Keratinocyte (primary cell): Measurements from ENCODE around the gene CXCL8. TPM values are rescaled to one million over a fixed set of nuclear protein-coding genes. Genes with fewer than 3 reads are reported as not detected.

Experiments
- DNase-seq: peaks from one replicate; pipeline ENCODE4 v3.0.0-alpha.2; 2011; ENCODE audit warnings: low read depth, missing footprints, low spot score
- FAIRE-seq: peaks from 2 replicates; lab custom pipeline; 2011; peaks lifted over from hg19 to GRCh38; lab: Jason Lieb, UNC
- H2AFZ ChIP-seq: 2 replicates; pipeline ENCODE4 v1.6.0; 2012; ENCODE audit warnings: low read length, control low read depth, inconsistent platforms; ENCODE audit not compliant: control insufficient read depth
- H3K27ac ChIP-seq: 2 replicates; pipeline ENCODE4 v1.5.1; 2011; ENCODE audit warnings: low read length; ENCODE audit not compliant: control insufficient read depth, insufficient read depth
- H3K27me3 ChIP-seq: 3 replicates; pipeline ENCODE4 v1.6.0; 2011; ENCODE audit warnings: low read length; ENCODE audit not compliant: control insufficient read depth, insufficient read depth; ENCODE audit errors: extremely low read depth
- H3K36me3 ChIP-seq, 2 experiments: 2 replicates in 1 of 2; 3 replicates in 1 of 2; pipeline ENCODE4 v1.5.1; 2011; ENCODE audit warnings: low read length in 2 of 2, mild to moderate bottlenecking in 1 of 2; ENCODE audit not compliant: control insufficient read depth in 2 of 2, insufficient read depth in 2 of 2; ENCODE audit errors: extremely low read depth in 1 of 2
- H3K4me1 ChIP-seq: 3 replicates; pipeline ENCODE4 v1.5.1; 2011; ENCODE audit warnings: low read length; ENCODE audit not compliant: control insufficient read depth, insufficient read depth; ENCODE audit errors: extremely low read depth
- H3K4me2 ChIP-seq: 3 replicates; pipeline ENCODE4 v1.6.0; 2011; ENCODE audit warnings: low read depth, low read length; ENCODE audit not compliant: control insufficient read depth, insufficient read depth; ENCODE audit errors: extremely low read depth
- H3K4me3 ChIP-seq, 3 experiments: fragments of 200-600 bp in 1 of 3; sonication (generic) in 1 of 3; 2 replicates in 2 of 3; 3 replicates in 1 of 3; pipeline ENCODE4 v1.5.1; 2011 to 2016; ENCODE audit warnings: low read length in 3 of 3, mild to moderate bottlenecking in 3 of 3, control low read depth in 2 of 3, inconsistent platforms in 1 of 3, low read depth in 1 of 3, mixed read lengths in 1 of 3, mixed run types in 1 of 3, moderate library complexity in 1 of 3; ENCODE audit not compliant: control insufficient read depth in 2 of 3, insufficient read depth in 2 of 3; ENCODE audit errors: extremely low read depth in 1 of 3
- H3K79me2 ChIP-seq: 2 replicates; pipeline ENCODE4 v1.6.0; 2012; ENCODE audit warnings: low read length; ENCODE audit not compliant: control insufficient read depth, insufficient read depth
- H3K9ac ChIP-seq: 3 replicates; pipeline ENCODE4 v1.6.0; 2011; ENCODE audit warnings: low read length; ENCODE audit not compliant: control insufficient read depth, insufficient read depth; ENCODE audit errors: extremely low read depth
- H3K9me1 ChIP-seq: 3 replicates; pipeline ENCODE4 v1.6.0; 2011; ENCODE audit warnings: low read length; ENCODE audit not compliant: control insufficient read depth, insufficient read depth; ENCODE audit errors: extremely low read depth
- H3K9me3 ChIP-seq: 2 replicates; pipeline ENCODE4 v1.5.1; 2012; ENCODE audit warnings: low read depth, low read length; ENCODE audit not compliant: control insufficient read depth
- H4K20me1 ChIP-seq: 3 replicates; pipeline ENCODE4 v1.6.0; 2011; ENCODE audit warnings: low read length; ENCODE audit not compliant: control insufficient read depth, insufficient read depth; ENCODE audit errors: extremely low read depth
- CTCF ChIP-seq, 3 experiments: IDR thresholded peaks in 1 of 3; conservative IDR thresholded peaks in 1 of 3; optimal IDR thresholded peaks in 1 of 3; 2 replicates in 2 of 3; 3 replicates in 1 of 3; pipeline versions ENCODE3 to v1.5.1; 2011; ENCODE audit warnings: low read length in 3 of 3, mild to moderate bottlenecking in 3 of 3, moderate library complexity in 2 of 3, control low read depth in 1 of 3, inconsistent platforms in 1 of 3; ENCODE audit not compliant: insufficient read depth in 2 of 3; ENCODE audit errors: extremely low read depth in 1 of 3
- EZH2 ChIP-seq: IDR thresholded peaks from one replicate; pipeline ENCODE4 v1.6.1; 2012; ENCODE audit warnings: inconsistent platforms, mild to moderate bottlenecking, low read length, moderate library complexity
- dilution Hi-C: fragments of 300-500 bp; cut with MboI; formaldehyde crosslinking; loops from one replicate; pipeline ENCODE4 v1.7.0; 2020; ENCODE audit warnings: low sequenced_read_pairs; ENCODE audit not compliant: extremely low pct_ligation_motif_present
- polyA plus RNA-seq, 5 experiments: library from polyadenylated mRNA; depleted of rRNA in 3 of 5; stranded (reverse) in 3 of 5; stranded (forward) in 1 of 5; unstranded in 1 of 5; fragments of >200 nt; gene quantifications; 1 replicate in 1 of 5; 2 replicates in 3 of 5; 3 replicates in 1 of 5; pipeline versions ENCODE4 v1.2.1 to v1.2.3, GENCODE V29; 2011 to 2012; ENCODE audit warnings: missing spikeins in 2 of 5, low read depth in 1 of 5, low replicate concordance in 1 of 5

The CXCL8 gene
- polyA plus RNA-seq, 1 donor (not counting 4 experiments of a cell fraction or from before 2014, with no cell fraction given) = 65.4 TPM

DNA sequence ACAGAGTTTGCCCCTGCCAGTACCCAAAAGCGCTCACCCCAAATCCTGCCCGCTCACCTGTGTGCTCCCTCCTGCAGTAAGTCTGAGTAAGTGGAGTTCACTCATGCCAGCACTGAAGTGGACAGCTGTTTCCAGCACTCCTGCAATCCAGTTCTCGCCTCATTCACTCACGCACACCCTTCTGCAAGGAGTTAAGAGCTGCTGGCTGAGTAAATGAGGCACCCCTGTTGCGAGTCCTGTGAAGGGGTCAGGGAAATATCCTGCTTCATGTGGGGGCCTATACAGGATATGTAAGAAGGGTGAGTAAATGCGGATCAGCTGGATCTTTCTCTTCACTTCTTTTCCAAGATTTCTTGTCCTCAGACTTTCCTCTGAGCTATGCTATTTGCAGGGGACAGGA, 23.5 kb downstream of the CXCL8 start:
- no peak for FAIRE-seq
- H4K20me1 ChIP-seq = no peaks in the 10 kb centered on the region
- H3K9ac ChIP-seq = no peak overlapping the region
- dilution Hi-C loops = no loop called here
- H3K4me2 ChIP-seq = no peak overlapping the region
- no peaks in the 10 kb centered on the region for H3K27me3 ChIP-seq
- H3K9me3 ChIP-seq = no peaks in the 10 kb centered on the region
- DNase-seq = no peak
- H3K4me1 ChIP-seq = no peaks in the 10 kb centered on the region
- no peak overlapping the region for H3K27ac ChIP-seq
- H3K79me2 ChIP-seq = no peaks in the 10 kb centered on the region
- H3K9me1 ChIP-seq = no peaks in the 10 kb centered on the region
- H3K4me3 ChIP-seq = no peak overlapping the region
- no peak overlapping the region for H2AFZ ChIP-seq
- no peaks in the 10 kb centered on the region for H3K36me3 ChIP-seq
- TF ChIP-seq EZH2 (no peak), CTCF (optimal IDR thresholded peaks at IDR 0.05 in 1 of 3, IDR thresholded peaks at IDR 0.05 in 1 of 3, conservative IDR thresholded peaks at IDR 0.05 in 1 of 3; ENCODE audit: extremely low read depth in 1 of 3, insufficient read depth in 2 of 3, low read length in 3 of 3) (no peak)

GRCh38 chr4:73764513-73764912, 24.1 kb downstream of the CXCL8 start:
- no peaks in the 10 kb centered on the region for H3K79me2 ChIP-seq
- no peaks in the 10 kb centered on the region for H3K4me1 ChIP-seq
- no peaks in the 10 kb centered on the region for H3K9me3 ChIP-seq
- TF ChIP-seq CTCF (optimal IDR thresholded peaks at IDR 0.05 in 1 of 3, IDR thresholded peaks at IDR 0.05 in 1 of 3, conservative IDR thresholded peaks at IDR 0.05 in 1 of 3; ENCODE audit: extremely low read depth in 1 of 3, insufficient read depth in 2 of 3, low read length in 3 of 3) (no peak), EZH2 (no peak)
- H3K4me2 ChIP-seq = no peak overlapping the region
- no peaks in the 10 kb centered on the region for H3K27me3 ChIP-seq
- no peaks in the 10 kb centered on the region for H3K9me1 ChIP-seq
- H3K4me3 ChIP-seq = no peak overlapping the region
- H2AFZ ChIP-seq = no peak overlapping the region
- FAIRE-seq (peak; percentile 39), DNase-seq (no peak)
- H4K20me1 ChIP-seq = no peaks in the 10 kb centered on the region
- no peak overlapping the region for H3K9ac ChIP-seq
- no peak overlapping the region for H3K27ac ChIP-seq
- dilution Hi-C loops = no loop called here
- no peaks in the 10 kb centered on the region for H3K36me3 ChIP-seq
